K562 (cell line): Measurements from ENCODE around the gene MAPK4.

Experiments used
- ETV1 ChIP-seq: fragments of 450-650 bp; conservative IDR thresholded peaks from 2 replicates; pipeline ENCODE4 v1.6.1; 2016; ENCODE audit warnings: missing genetic modification characterization, control low read depth, low read depth, missing compliant biosample characterization
- FOXM1 ChIP-seq, 2 experiments: fragments of 450-650 bp in 1 of 2; sonication (generic) in 1 of 2; formaldehyde crosslinking in 1 of 2; IDR thresholded peaks; 2 replicates each; pipeline versions ENCODE4 v1.6.1 to v1.9.0; 2017 to 2022; ENCODE audit warnings: low read depth in 2 of 2, mild to moderate bottlenecking in 2 of 2, missing genetic modification reagents in 1 of 2, moderate library complexity in 1 of 2
- GABPB1 ChIP-seq: sonication (generic); formaldehyde crosslinking; IDR thresholded peaks from 2 replicates; pipeline ENCODE4 v1.8.0; 2022; ENCODE audit warnings: mild to moderate bottlenecking, missing genetic modification reagents
- HDAC3 ChIP-seq: fragments of 450-650 bp; IDR thresholded peaks from 2 replicates; pipeline ENCODE4 v1.6.1; 2018; ENCODE audit warnings: borderline replicate concordance, mild to moderate bottlenecking, moderate library complexity; ENCODE audit not compliant: partially characterized antibody
- NFYB ChIP-seq: IDR thresholded peaks from 2 replicates; pipeline ENCODE4 v1.6.1; 2011; ENCODE audit warnings: mild to moderate bottlenecking, moderate library complexity; ENCODE audit not compliant: insufficient read length; ENCODE audit errors: extremely low read depth
- POLR2A ChIP-seq: fragments of 450-650 bp; conservative IDR thresholded peaks from 2 replicates; pipeline ENCODE4 v1.6.1; 2016
- POLR2AphosphoS5 ChIP-seq: IDR thresholded peaks from 2 replicates; pipeline ENCODE4 v1.6.1; 2011; ENCODE audit warnings: mild to moderate bottlenecking, low read depth, low read length, moderate library complexity; ENCODE audit not compliant: control insufficient read depth, insufficient read depth
- RCOR1 ChIP-seq, 2 experiments: IDR thresholded peaks; 2 replicates each; pipeline ENCODE4 v1.6.1; 2012; ENCODE audit warnings: low read depth in 2 of 2, low read length in 2 of 2, borderline replicate concordance in 1 of 2, improper control_type of control experiment in 1 of 2
- TCF3 ChIP-seq: sonication (generic); formaldehyde crosslinking; IDR thresholded peaks from 2 replicates; pipeline ENCODE4 v1.4.0; 2020; ENCODE audit warnings: mild to moderate bottlenecking, missing genetic modification reagents
- ZKSCAN1 ChIP-seq: fragments of 150-350 bp; IDR thresholded peaks from 2 replicates; pipeline ENCODE4 v1.6.1; 2016; ENCODE audit warnings: low read depth, low read length
- TF ChIP-seq, protein P1 (sequence below): sonication (generic); formaldehyde crosslinking; IDR thresholded peaks from 2 replicates; pipeline ENCODE4 v1.8.1; 2022; ENCODE audit warnings: missing genetic modification reagents
- TF ChIP-seq, protein P2 (sequence below): sonication (generic); formaldehyde crosslinking; IDR thresholded peaks from 2 replicates; pipeline ENCODE4 v1.8.0; 2023; ENCODE audit warnings: mild to moderate bottlenecking, missing genetic modification reagents

DNA sequence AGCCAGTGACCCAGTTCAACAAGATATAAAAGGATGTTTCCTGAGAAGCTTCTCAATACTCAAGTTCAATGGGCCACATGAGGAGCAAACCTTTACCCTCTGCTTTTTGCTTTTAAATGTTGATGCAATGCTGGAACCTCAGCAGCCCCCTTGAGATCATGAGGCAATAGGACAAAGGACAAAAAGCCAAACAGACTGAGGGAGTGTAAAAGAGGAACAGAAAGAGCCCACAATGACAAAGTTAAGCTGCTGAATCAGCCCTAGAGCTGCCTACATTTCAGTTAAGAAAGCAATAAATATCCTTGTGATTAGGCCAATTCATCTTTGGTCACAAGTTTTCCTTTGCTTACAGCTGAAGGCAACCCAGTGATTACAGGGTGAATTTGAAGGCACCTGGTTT is 183.1 kb downstream of the MAPK4 start:
- TF ChIP-seq ZKSCAN1 (no peak), GABPB1 (CRISPR knock-in tag) (no peak), FOXM1 (IDR thresholded peaks at IDR 0.05; ENCODE audit: low read depth) (no peak), FOXM1 (CRISPR knock-in tag; IDR thresholded peaks at IDR 0.05; ENCODE audit: low read depth) (no peak), TCF3 (CRISPR knock-in tag) (no peak), RCOR1 (IDR thresholded peaks at IDR 0.05; ENCODE audit: borderline replicate concordance in 1 of 2, low read depth in 2 of 2, low read length in 2 of 2) (no peak), HDAC3 (no peak), ETV1 (no peak), POLR2A (no peak), NFYB (no peak), POLR2AphosphoS5 (no peak)
- TF ChIP-seq, protein P1, sequence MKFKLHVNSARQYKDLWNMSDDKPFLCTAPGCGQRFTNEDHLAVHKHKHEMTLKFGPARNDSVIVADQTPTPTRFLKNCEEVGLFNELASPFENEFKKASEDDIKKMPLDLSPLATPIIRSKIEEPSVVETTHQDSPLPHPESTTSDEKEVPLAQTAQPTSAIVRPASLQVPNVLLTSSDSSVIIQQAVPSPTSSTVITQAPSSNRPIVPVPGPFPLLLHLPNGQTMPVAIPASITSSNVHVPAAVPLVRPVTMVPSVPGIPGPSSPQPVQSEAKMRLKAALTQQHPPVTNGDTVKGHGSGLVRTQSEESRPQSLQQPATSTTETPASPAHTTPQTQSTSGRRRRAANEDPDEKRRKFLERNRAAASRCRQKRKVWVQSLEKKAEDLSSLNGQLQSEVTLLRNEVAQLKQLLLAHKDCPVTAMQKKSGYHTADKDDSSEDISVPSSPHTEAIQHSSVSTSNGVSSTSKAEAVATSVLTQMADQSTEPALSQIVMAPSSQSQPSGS, result no peak
- TF ChIP-seq, protein P2, sequence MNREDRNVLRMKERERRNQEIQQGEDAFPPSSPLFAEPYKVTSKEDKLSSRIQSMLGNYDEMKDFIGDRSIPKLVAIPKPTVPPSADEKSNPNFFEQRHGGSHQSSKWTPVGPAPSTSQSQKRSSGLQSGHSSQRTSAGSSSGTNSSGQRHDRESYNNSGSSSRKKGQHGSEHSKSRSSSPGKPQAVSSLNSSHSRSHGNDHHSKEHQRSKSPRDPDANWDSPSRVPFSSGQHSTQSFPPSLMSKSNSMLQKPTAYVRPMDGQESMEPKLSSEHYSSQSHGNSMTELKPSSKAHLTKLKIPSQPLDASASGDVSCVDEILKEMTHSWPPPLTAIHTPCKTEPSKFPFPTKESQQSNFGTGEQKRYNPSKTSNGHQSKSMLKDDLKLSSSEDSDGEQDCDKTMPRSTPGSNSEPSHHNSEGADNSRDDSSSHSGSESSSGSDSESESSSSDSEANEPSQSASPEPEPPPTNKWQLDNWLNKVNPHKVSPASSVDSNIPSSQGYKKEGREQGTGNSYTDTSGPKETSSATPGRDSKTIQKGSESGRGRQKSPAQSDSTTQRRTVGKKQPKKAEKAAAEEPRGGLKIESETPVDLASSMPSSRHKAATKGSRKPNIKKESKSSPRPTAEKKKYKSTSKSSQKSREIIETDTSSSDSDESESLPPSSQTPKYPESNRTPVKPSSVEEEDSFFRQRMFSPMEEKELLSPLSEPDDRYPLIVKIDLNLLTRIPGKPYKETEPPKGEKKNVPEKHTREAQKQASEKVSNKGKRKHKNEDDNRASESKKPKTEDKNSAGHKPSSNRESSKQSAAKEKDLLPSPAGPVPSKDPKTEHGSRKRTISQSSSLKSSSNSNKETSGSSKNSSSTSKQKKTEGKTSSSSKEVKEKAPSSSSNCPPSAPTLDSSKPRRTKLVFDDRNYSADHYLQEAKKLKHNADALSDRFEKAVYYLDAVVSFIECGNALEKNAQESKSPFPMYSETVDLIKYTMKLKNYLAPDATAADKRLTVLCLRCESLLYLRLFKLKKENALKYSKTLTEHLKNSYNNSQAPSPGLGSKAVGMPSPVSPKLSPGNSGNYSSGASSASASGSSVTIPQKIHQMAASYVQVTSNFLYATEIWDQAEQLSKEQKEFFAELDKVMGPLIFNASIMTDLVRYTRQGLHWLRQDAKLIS, result no peak
